ENCODE measurements around the gene LRIF1. TPM values are rescaled to one million over a fixed set of nuclear protein-coding genes. Genes with fewer than 3 reads are reported as not detected.
A peak's percentile ranks its signal among the peaks of the same experiment; 100 is the strongest.

LRIF1 gene
- total and polyA plus RNA-seq, 10 donors, result 11.2 to 18.4 (median 16.4) TPM

DNA sequence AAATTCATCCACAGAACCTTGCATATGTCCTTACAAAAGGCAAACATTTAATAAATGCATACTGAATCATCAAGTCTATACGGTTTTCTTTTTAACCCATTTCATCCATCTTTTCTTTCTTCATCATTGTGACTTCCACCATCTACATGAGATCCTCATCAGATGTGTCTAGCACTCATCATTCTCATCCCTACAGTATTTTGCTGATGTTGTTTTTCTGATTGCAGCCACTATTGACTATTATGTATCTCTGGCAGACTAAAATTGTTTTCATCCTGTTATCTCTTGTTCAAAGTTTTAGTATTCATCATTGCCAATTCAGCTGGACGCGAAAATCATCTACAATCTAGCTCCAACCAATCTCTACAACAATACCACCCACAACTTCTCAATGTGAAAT, 5.9 kb downstream of the LRIF1 start:
- TF ChIP-seq POLR2A (IDR thresholded peaks at IDR 0.05) (no peak), POLR2AphosphoS5 (IDR thresholded peaks at IDR 0.05) (no peak)
- WGBS, 5 donors, result 96 to 99% (median 98%) methylated on average over 3 of the region's 3 CpGs
- peaks cover 5 to 40% (median 12%) of the 10 kb centered on the region in 6 donors for H3K4me1 ChIP-seq
- intact Hi-C loops (cut with DNase I; ENCODE audit: low total_unique reads), result no loop called here
- peaks cover 0 to 86% (median 0%) of the 10 kb centered on the region in 6 donors for H3K36me3 ChIP-seq
- H3K27me3 ChIP-seq (replicated peaks in 1 of 7), result no peaks in the 10 kb centered on the region
- peaks cover 0 to 97% (median 75%) of the 10 kb centered on the region in 8 donors for H3K9me3 ChIP-seq
- no peak for DNase-seq
- no peak overlapping the region for H3K27ac ChIP-seq
- H3K4me3 ChIP-seq, result no peak overlapping the region

DNA sequence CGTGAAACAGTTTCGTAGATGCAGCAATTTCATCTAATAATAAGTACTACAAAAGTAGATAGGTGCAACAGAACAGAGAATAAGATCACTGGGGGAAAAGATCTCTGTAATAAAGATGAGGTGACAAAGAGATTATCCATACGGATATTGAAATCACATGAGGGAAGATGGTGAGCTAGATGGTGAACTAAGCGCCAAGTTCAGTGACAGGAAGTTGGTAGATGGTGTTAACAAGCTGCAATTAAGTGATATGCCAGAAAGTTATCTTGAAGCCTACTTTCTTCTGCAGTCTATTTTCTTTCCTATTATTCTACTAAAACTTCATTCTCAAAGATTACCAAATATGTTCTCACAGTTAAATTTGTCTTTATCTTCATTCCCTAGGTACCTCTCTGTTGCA, 7.1 kb downstream of the LRIF1 start:
- intact Hi-C loops (cut with DNase I; ENCODE audit: low total_unique reads), result no loop called here
- peak overlapping the region in 2 of 8 donors; percentile 36 to 54 for H3K27ac ChIP-seq
- H3K4me1 ChIP-seq, result peaks cover 0 to 28% (median 8%) of the 10 kb centered on the region in 6 donors
- no peak overlapping the region for H3K4me3 ChIP-seq
- TF ChIP-seq POLR2AphosphoS5 (IDR thresholded peaks at IDR 0.05) (no peak), POLR2A (IDR thresholded peaks at IDR 0.05) (no peak)
- TF ChIP-seq, protein P1, sequence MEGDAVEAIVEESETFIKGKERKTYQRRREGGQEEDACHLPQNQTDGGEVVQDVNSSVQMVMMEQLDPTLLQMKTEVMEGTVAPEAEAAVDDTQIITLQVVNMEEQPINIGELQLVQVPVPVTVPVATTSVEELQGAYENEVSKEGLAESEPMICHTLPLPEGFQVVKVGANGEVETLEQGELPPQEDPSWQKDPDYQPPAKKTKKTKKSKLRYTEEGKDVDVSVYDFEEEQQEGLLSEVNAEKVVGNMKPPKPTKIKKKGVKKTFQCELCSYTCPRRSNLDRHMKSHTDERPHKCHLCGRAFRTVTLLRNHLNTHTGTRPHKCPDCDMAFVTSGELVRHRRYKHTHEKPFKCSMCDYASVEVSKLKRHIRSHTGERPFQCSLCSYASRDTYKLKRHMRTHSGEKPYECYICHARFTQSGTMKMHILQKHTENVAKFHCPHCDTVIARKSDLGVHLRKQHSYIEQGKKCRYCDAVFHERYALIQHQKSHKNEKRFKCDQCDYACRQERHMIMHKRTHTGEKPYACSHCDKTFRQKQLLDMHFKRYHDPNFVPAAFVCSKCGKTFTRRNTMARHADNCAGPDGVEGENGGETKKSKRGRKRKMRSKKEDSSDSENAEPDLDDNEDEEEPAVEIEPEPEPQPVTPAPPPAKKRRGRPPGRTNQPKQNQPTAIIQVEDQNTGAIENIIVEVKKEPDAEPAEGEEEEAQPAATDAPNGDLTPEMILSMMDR (IDR thresholded peaks at IDR 0.05 in 8 of 11, conservative IDR thresholded peaks at IDR 0.05 in 3 of 11), result no peak
- no peak for DNase-seq
- WGBS, 5 donors, result 61 to 78% (median 73%) methylated on average over 4 of the region's 4 CpGs
- H3K9me3 ChIP-seq, result peaks cover 0 to 97% (median 68%) of the 10 kb centered on the region in 8 donors
- peaks cover 0 to 95% (median 9%) of the 10 kb centered on the region in 6 donors for H3K36me3 ChIP-seq
- no peaks in the 10 kb centered on the region for H3K27me3 ChIP-seq (replicated peaks in 1 of 7)

DNA sequence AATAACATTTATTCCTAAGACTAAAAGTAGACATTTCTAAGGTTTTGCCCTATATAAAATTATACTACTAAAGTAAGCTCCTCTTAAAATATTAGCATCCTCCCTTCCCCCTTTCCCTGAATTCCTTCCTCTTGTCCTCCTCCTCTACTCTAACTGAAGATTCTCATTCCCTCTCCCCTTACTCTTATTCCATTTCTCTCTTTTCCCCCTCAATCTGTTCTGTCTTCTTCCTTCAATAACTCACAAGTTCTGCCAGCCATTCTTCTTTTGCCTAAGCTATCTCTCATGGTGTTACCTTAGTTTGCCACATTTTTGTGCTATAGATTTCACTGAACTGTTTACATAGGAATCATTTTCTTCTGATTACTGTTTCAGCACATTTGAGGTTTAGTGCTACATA, 10.7 kb downstream of the LRIF1 start:
- Histone ChIP-seq H3K4me1 (peaks cover 0 to 12% (median 0%) of the 10 kb centered on the region in 6 donors), H3K27me3 (replicated peaks in 1 of 7) (no peaks in the 10 kb centered on the region), H3K4me3 (no peak overlapping the region), H3K9me3 (peaks cover 0 to 86% (median 33%) of the 10 kb centered on the region in 8 donors), H3K36me3 (peaks cover 0 to 95% (median 28%) of the 10 kb centered on the region in 6 donors), H3K27ac (no peak overlapping the region)
- DNase-seq, result no peak
- TF ChIP-seq, protein P1 (IDR thresholded peaks at IDR 0.05 in 8 of 11, conservative IDR thresholded peaks at IDR 0.05 in 3 of 11), result no peak
- no peak for TF ChIP-seq POLR2A (IDR thresholded peaks at IDR 0.05)
- TF ChIP-seq POLR2AphosphoS5 (IDR thresholded peaks at IDR 0.05), result no peak
- intact Hi-C loops (cut with DNase I; ENCODE audit: low total_unique reads), result no loop called here

DNA sequence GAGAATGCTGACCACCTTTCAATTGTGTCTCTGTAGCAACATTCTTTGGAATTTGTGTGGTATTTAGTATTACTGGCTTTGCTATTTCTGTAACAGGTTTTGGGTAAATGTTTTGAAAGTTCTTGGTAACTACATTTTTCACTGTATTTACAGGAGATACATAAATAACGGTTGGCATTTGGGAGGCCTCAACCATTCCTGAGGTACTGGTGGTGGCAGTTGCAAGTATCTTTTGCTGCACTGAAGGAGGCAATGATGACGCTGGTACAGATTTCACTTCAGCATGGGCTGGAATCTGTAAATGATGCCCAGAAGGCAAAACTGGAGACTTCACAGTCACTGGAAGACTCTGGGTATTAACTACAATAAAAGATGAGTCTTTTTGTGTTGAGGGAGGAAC, 11.7 kb downstream of the LRIF1 start:
- Histone ChIP-seq H3K9me3 (peaks cover 0 to 82% (median 25%) of the 10 kb centered on the region in 8 donors), H3K27me3 (replicated peaks in 1 of 7) (no peaks in the 10 kb centered on the region), H3K36me3 (peaks cover 0 to 99% (median 34%) of the 10 kb centered on the region in 6 donors), H3K4me3 (no peak overlapping the region), H3K4me1 (peaks cover 0 to 12% (median 0%) of the 10 kb centered on the region in 6 donors), H3K27ac (no peak overlapping the region)
- no peak for DNase-seq
- 96 to 98% (median 97%) methylated on average over 2 of the region's 2 CpGs for WGBS, 5 donors
- intact Hi-C loops (cut with DNase I; ENCODE audit: low total_unique reads), result no loop called here
- TF ChIP-seq POLR2A (IDR thresholded peaks at IDR 0.05) (no peak), POLR2AphosphoS5 (IDR thresholded peaks at IDR 0.05) (no peak)

DNA sequence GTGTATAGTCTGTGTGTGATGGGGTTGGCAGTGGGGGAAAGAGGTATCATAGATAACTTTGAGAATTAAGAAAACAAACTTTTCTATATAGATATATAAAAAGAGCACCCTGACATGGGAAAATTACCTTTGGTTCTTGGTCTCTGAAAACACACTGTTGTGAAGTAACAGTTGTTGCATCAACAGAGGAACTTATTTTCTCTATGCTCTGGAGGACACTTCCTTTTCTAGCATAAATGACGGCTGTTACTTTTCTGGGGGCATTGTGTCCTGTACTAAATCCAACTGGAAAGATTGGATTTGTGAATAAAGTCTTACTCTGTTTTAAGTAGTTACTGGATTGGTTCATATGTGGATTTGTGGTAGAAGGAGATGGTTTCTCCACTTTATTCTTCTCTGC, 12.6 kb downstream of the LRIF1 start:
- Histone ChIP-seq H3K4me3 (no peak overlapping the region), H3K36me3 (peaks cover 0 to 95% (median 34%) of the 10 kb centered on the region in 6 donors), H3K4me1 (peaks cover 0 to 6% (median 0%) of the 10 kb centered on the region in 6 donors), H3K9me3 (peaks cover 0 to 79% (median 20%) of the 10 kb centered on the region in 8 donors), H3K27me3 (replicated peaks in 1 of 7) (no peaks in the 10 kb centered on the region), H3K27ac (peak overlapping the region in 1 of 8 donors; percentile 42)
- TF ChIP-seq, protein P1 (IDR thresholded peaks at IDR 0.05 in 8 of 11, conservative IDR thresholded peaks at IDR 0.05 in 3 of 11), result no peak
- no peak for TF ChIP-seq POLR2A (IDR thresholded peaks at IDR 0.05)
- TF ChIP-seq POLR2AphosphoS5 (IDR thresholded peaks at IDR 0.05), result no peak
- intact Hi-C loops (cut with DNase I; ENCODE audit: low total_unique reads), result no loop called here
- whole genome bisulfite sequencing, 5 donors, result 54 to 90% (median 77%) methylated on average over 1 of the region's 1 CpG
- no peak for DNase-seq

Measured in spleen (tissue), 11 donors.